GM12874 (cell line): ENCODE data around the gene KIAA1671.

Experiments used
- CTCF ChIP-seq: IDR thresholded peaks from 2 replicates; pipeline ENCODE4 v1.5.1; 2011; ENCODE audit warnings: low read depth, mild to moderate bottlenecking, control low read depth, low read length, moderate library complexity; ENCODE audit not compliant: insufficient read depth

The KIAA1671 gene

GRCh38 chr22:25027959-25028840, 75.7 kb downstream of the KIAA1671 start:
- peak; percentile 41 for TF ChIP-seq CTCF

- no peak for TF ChIP-seq CTCF
Observed at GRCh38 chr22:25028841-25029141, 76.3 kb downstream of the KIAA1671 start.

- no peak for TF ChIP-seq CTCF
Observed at GRCh38 chr22:25029181-25029580, 76.7 kb downstream of the KIAA1671 start.

- no peak for TF ChIP-seq CTCF
Observed at GRCh38 chr22:25030636-25031035, 78.1 kb downstream of the KIAA1671 start.

GRCh38 chr22:25032066-25032465, 79.5 kb downstream of the KIAA1671 start:
- no peak for TF ChIP-seq CTCF

GRCh38 chr22:25035715-25036114, 83.2 kb downstream of the KIAA1671 start:
- no peak for TF ChIP-seq CTCF

- no peak for TF ChIP-seq CTCF
Observed at GRCh38 chr22:25038239-25038638, 85.7 kb downstream of the KIAA1671 start.
